HepG2 (cell line): Measurements from ENCODE around the gene PDE6C. TPM values are rescaled to one million over a fixed set of nuclear protein-coding genes. Genes with fewer than 3 reads are reported as not detected.

Experiments
- ATAC-seq: fragments of 200-7000 bp; cut with Tn5 transposase; 3 replicates; pipeline ENCODE4 v1.9.1; 2020; ENCODE audit warnings: mild to moderate bottlenecking, moderate library complexity
- BruUV-seq: library from RNA; stranded (reverse); fragments of 400-500 nt; replicated peaks from 2 replicates; lab custom pipeline; 2021; lab: Mats Ljungman, UMichigan
- CTCF ChIA-PET: fragments of 300-600 bp; formaldehyde crosslinking; extraction: SDS; loops from one replicate; lab custom pipeline; 2021; ENCODE audit warnings: low total read pairs, inconsistent platforms, low intra/inter-chr PET ratio; lab: Yijun Ruan, JAX
- POLR2A ChIA-PET: fragments of 350-600 bp; sonication (Branson Sonifier 250); formaldehyde crosslinking; loops from one replicate; lab custom pipeline; 2020; ENCODE audit warnings: antibody characterized with exemption, inconsistent platforms; lab: Yijun Ruan, JAX
- DNase-seq: peaks from one replicate; pipeline ENCODE4 v3.0.0-alpha.2; 2015; ENCODE audit warnings: low spot score
- FAIRE-seq: peaks from 3 replicates; lab custom pipeline; 2011; peaks lifted over from hg19 to GRCh38; lab: Jason Lieb, UNC
- H2AFZ ChIP-seq: one replicate; pipeline ENCODE4 v1.6.1; 2011; ENCODE audit warnings: low read length, inconsistent platforms
- H3K27ac ChIP-seq: fragments of 300-600 bp; 3 replicates; pipeline ENCODE4 v1.8.0; 2011; ENCODE audit warnings: mixed run types, mild to moderate bottlenecking, mixed read lengths, low read length, inconsistent platforms; ENCODE audit not compliant: insufficient read depth; ENCODE audit errors: extremely low read length
- H3K27me3 ChIP-seq, 2 experiments: fragments of 200-600 bp in 1 of 2; 2 replicates in 1 of 2; 3 replicates in 1 of 2; pipeline versions ENCODE4 v1.6.0 to v1.8.0; 2011; ENCODE audit warnings: low read length in 2 of 2, mild to moderate bottlenecking in 2 of 2, moderate library complexity in 2 of 2, inconsistent platforms in 1 of 2; ENCODE audit not compliant: insufficient read depth in 2 of 2, control insufficient read depth in 1 of 2
- H3K36me3 ChIP-seq, 2 experiments: fragments of 200-600 bp in 1 of 2; replicated peaks in 1 of 2; 2 replicates in 1 of 2; 3 replicates in 1 of 2; pipeline versions ENCODE4 v1.5.1 to v1.8.0; 2011; ENCODE audit warnings: low read length in 2 of 2, inconsistent platforms in 1 of 2; ENCODE audit not compliant: insufficient read depth in 2 of 2, control insufficient read depth in 1 of 2
- H3K4me1 ChIP-seq: 2 replicates; pipeline ENCODE4 v1.5.1; 2012; ENCODE audit warnings: low read length, inconsistent platforms; ENCODE audit not compliant: insufficient read depth
- H3K4me2 ChIP-seq: 2 replicates; pipeline ENCODE4 v1.6.0; 2011; ENCODE audit warnings: low read depth, low read length, inconsistent platforms
- H3K4me3 ChIP-seq, 3 experiments: fragments of 200-600 bp in 1 of 3; sonication (generic), shearing (Covaris generic) in 1 of 3; replicated peaks in 1 of 3; 2 replicates each; pipeline ENCODE4 v1.5.1; 2011 to 2016; ENCODE audit warnings: low read length in 3 of 3, inconsistent platforms in 2 of 3, low read depth in 2 of 3, mild to moderate bottlenecking in 2 of 3, control low read depth in 1 of 3, mixed read lengths in 1 of 3; ENCODE audit not compliant: insufficient read depth in 1 of 3
- H3K79me2 ChIP-seq: one replicate; pipeline ENCODE4 v1.6.1; 2011; ENCODE audit warnings: low read length, inconsistent platforms; ENCODE audit not compliant: insufficient read depth
- H3K9ac ChIP-seq: 2 replicates; pipeline ENCODE4 v1.6.0; 2011; ENCODE audit warnings: mild to moderate bottlenecking, low read depth, low read length, inconsistent platforms; ENCODE audit not compliant: insufficient read depth
- H3K9me3 ChIP-seq: 2 replicates; pipeline ENCODE4 v1.5.1; 2012; ENCODE audit warnings: mild to moderate bottlenecking, low read length
- H4K20me1 ChIP-seq: 2 replicates; pipeline ENCODE4 v1.6.0; 2011; ENCODE audit warnings: inconsistent platforms, mild to moderate bottlenecking, low read length, moderate library complexity; ENCODE audit not compliant: insufficient read depth
- FOXM1 ChIP-seq: sonication (generic); formaldehyde crosslinking; IDR thresholded peaks from 2 replicates; pipeline ENCODE4 v1.5.0; 2020; ENCODE audit warnings: missing genetic modification reagents
- HMGXB4 ChIP-seq, 2 experiments: sonication (generic) in 1 of 2; formaldehyde crosslinking in 1 of 2; IDR thresholded peaks; 2 replicates each; pipeline versions ENCODE4 v1.4.0 to v1.6.1; 2018 to 2020; ENCODE audit warnings: missing genetic modification reagents in 2 of 2, borderline replicate concordance in 1 of 2, low read depth in 1 of 2, mild to moderate bottlenecking in 1 of 2, missing biosample characterization in 1 of 2
- MAF1 ChIP-seq: sonication (generic); formaldehyde crosslinking; IDR thresholded peaks from 2 replicates; pipeline ENCODE4 v1.5.0; 2020; ENCODE audit warnings: missing genetic modification reagents, borderline replicate concordance
- REL ChIP-seq: sonication (generic); formaldehyde crosslinking; conservative IDR thresholded peaks from 2 replicates; pipeline ENCODE4 v1.8.0; 2022; ENCODE audit warnings: mild to moderate bottlenecking, missing genetic modification reagents, moderate library complexity
- SATB2 ChIP-seq: sonication (generic); formaldehyde crosslinking; IDR thresholded peaks from 2 replicates; pipeline ENCODE4 v1.5.0; 2020; ENCODE audit warnings: missing genetic modification reagents
- ZNF644 ChIP-seq: IDR thresholded peaks from 2 replicates; pipeline ENCODE4 v1.6.1; 2016; ENCODE audit warnings: low read depth
- WGBS: methylation state at CpG from one replicate; pipeline ENCODE4 v1.1.6; 2017; ENCODE audit warnings: low lambda C conversion rate; 5-methylcytosine and 5-hydroxymethylcytosine counted together
- in situ Hi-C: cut with HindIII; loops from 2 replicates; pipeline ENCODE4 v1.10.0; 2017; ENCODE audit warnings: low pct_unique_long_range_greater_than_20kb; ENCODE audit not compliant: extremely low pct_ligation_motif_present
- intact Hi-C: fragments of 100-400 bp; cut with micrococcal nuclease; formaldehyde crosslinking; loops from one replicate; pipeline ENCODE4 v1.10.0; 2022; ENCODE audit not compliant: unreplicated experiment
- polyA plus RNA-seq, 8 experiments: library from polyadenylated mRNA; depleted of rRNA in 3 of 8; stranded (reverse) in 7 of 8; unstranded in 1 of 8; fragments of >200 nt; fragmentation: Illumina TruSeq in 4 of 8; extraction: Trizol in 4 of 8; gene quantifications; 2 replicates each; pipeline versions ENCODE4 v1.2.1 to v1.2.3, GENCODE V29; 2011 to 2016; ENCODE audit warnings: low read depth in 4 of 8, missing spikeins in 1 of 8, mixed read lengths in 1 of 8; ENCODE audit not compliant: insufficient read depth in 1 of 8
- total RNA-seq, 5 experiments: library from RNA; depleted of rRNA; stranded (reverse); fragments of >200 nt; fragmentation: Illumina TruSeq; extraction: Trizol; gene quantifications; 2 replicates each; pipeline ENCODE4 v1.2.3, GENCODE V29; 2016; ENCODE audit warnings: low read depth in 1 of 5
- TF ChIP-seq, protein P1 (sequence below): sonication (generic); formaldehyde crosslinking; IDR thresholded peaks from 2 replicates; pipeline ENCODE4 v1.4.0; 2020; ENCODE audit warnings: missing genetic modification reagents, mild to moderate bottlenecking, borderline replicate concordance

Gene PDE6C
- total and polyA plus RNA-seq, 2 of the 13 experiments (the other 11 are each of a cell fraction or from before 2014, with no cell fraction given) = 0.64 TPM; not detected in 1

DNA sequence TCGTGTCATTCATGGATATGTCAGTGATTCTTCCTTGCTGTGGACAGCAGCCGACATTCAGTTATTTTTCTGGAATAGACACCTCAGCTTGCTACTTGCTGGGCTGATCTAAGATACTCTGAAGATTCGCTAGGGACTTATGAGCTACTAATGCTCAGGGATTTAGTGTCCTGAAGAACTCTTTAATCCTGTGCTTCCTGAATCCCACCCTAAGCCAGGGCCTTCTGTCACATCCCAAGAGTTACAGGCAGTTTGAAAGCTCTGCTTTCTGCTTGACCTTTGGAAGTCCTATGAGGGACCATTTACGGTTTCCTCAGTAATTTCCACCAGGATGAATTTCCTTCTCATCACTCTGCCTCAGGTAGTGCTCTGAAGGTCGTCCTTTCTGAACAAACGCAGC lies at the start of gene PDE6C (continued):
- TF ChIP-seq HMGXB4 (CRISPR knock-in tag; IDR thresholded peaks at IDR 0.05; ENCODE audit: borderline replicate concordance in 1 of 2, low read depth in 1 of 2) (no peak), FOXM1 (no peak), ZNF644 (CRISPR knock-in tag) (no peak), MAF1 (CRISPR knock-in tag) (no peak), REL (no peak)
- TF ChIP-seq, protein P1, sequence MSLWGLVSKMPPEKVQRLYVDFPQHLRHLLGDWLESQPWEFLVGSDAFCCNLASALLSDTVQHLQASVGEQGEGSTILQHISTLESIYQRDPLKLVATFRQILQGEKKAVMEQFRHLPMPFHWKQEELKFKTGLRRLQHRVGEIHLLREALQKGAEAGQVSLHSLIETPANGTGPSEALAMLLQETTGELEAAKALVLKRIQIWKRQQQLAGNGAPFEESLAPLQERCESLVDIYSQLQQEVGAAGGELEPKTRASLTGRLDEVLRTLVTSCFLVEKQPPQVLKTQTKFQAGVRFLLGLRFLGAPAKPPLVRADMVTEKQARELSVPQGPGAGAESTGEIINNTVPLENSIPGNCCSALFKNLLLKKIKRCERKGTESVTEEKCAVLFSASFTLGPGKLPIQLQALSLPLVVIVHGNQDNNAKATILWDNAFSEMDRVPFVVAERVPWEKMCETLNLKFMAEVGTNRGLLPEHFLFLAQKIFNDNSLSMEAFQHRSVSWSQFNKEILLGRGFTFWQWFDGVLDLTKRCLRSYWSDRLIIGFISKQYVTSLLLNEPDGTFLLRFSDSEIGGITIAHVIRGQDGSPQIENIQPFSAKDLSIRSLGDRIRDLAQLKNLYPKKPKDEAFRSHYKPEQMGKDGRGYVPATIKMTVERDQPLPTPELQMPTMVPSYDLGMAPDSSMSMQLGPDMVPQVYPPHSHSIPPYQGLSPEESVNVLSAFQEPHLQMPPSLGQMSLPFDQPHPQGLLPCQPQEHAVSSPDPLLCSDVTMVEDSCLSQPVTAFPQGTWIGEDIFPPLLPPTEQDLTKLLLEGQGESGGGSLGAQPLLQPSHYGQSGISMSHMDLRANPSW = no peak

- FAIRE-seq (no peak), ATAC-seq (no peak), DNase-seq (no peak)
- Histone ChIP-seq H3K4me1 (no peaks in the 10 kb centered on the region), H3K79me2 (no peaks in the 10 kb centered on the region), H3K36me3 (no peaks in the 10 kb centered on the region), H2AFZ (no peak overlapping the region), H3K4me2 (no peak overlapping the region), H3K9me3 (no peaks in the 10 kb centered on the region), H3K27me3 (peaks cover 4 to 56% of the 10 kb centered on the region in 2 experiments), H3K4me3 (no peak overlapping the region), H3K9ac (no peak overlapping the region), H3K27ac (no peak overlapping the region), H4K20me1 (no peaks in the 10 kb centered on the region)
- 0% methylated on average over 3 of the region's 3 CpGs for WGBS
- TF ChIP-seq SATB2 = no peak
- ChIA-PET CTCF (no interaction called here), POLR2A (no interaction called here)
- in situ Hi-C loops (no loop called here), intact Hi-C loops (no loop called here)
- BruUV-seq = no TSS peak
These were observed 46.9 kb upstream of the PDE6C start for GRCh38 chr10:93565446-93565845.
